Measurements from ENCODE around the gene GPR61.

Gene GPR61

GRCh38 chr1:109509176-109510134, 30.2 kb upstream of the GPR61 start, which contains the start of gene AMIGO1:
TSS of gene AMIGO1 (minus strand) at chr1:109509727. CDS start at chr1:109508912, 815 bp downstream.
- DNase-seq = peak; percentile 21

GRCh38 chr1:109513110-109513710, 26.5 kb upstream of the GPR61 start:
- no peak for DNase-seq

- no peak for DNase-seq
These were observed 24.8 kb upstream of the GPR61 start for GRCh38 chr1:109514846-109515245.

GRCh38 chr1:109516872-109517271, 22.8 kb upstream of the GPR61 start:
- peak; percentile 52 for DNase-seq

- no peak for DNase-seq
These were observed 22.3 kb upstream of the GPR61 start for GRCh38 chr1:109517337-109517736.

GRCh38 chr1:109521002-109521951, 18.4 kb upstream of the GPR61 start:
- DNase-seq = no peak

- no peak for DNase-seq
These were observed 17.6 kb upstream of the GPR61 start for GRCh38 chr1:109522026-109522425.

GRCh38 chr1:109523706-109524105, 16.0 kb upstream of the GPR61 start:
- DNase-seq = no peak

GRCh38 chr1:109527098-109527811, 12.4 kb upstream of the GPR61 start:
- DNase-seq = no peak

GRCh38 chr1:109527846-109528695, 11.6 kb upstream of the GPR61 start:
- DNase-seq = no peak

- DNase-seq = no peak
These were observed 11.0 kb upstream of the GPR61 start for GRCh38 chr1:109528712-109529111.

GRCh38 chr1:109529881-109530456, 9.7 kb upstream of the GPR61 start:
- no peak for DNase-seq

- no peak for DNase-seq
These were observed 9.1 kb upstream of the GPR61 start for GRCh38 chr1:109530457-109531087.

- DNase-seq = no peak
These were observed 8.3 kb upstream of the GPR61 start for GRCh38 chr1:109531380-109531779.

- no peak for DNase-seq
These were observed 7.8 kb upstream of the GPR61 start for GRCh38 chr1:109531826-109532364.

- DNase-seq = peak; percentile 42
These were observed 7.1 kb upstream of the GPR61 start for GRCh38 chr1:109532365-109533136.

GRCh38 chr1:109534307-109534858, 5.3 kb upstream of the GPR61 start:
- DNase-seq = no peak

- DNase-seq = no peak
These were observed 4.2 kb upstream of the GPR61 start for GRCh38 chr1:109535481-109535880.

- DNase-seq = no peak
These were observed 3.6 kb upstream of the GPR61 start for GRCh38 chr1:109535971-109536491.
